H9 (cell line): ENCODE measurements around the gene PGBD5. TPM values are rescaled to one million over a fixed set of nuclear protein-coding genes. Genes with fewer than 3 reads are reported as not detected.

Experiments used
- DNase-seq: peaks from one replicate; pipeline ENCODE4 v3.0.0-alpha.2; 2017
- H2AFZ ChIP-seq: one replicate; pipeline ENCODE4 v1.6.1; 2013; ENCODE audit warnings: mild to moderate bottlenecking, low read length, control low read depth, moderate library complexity
- H2AK5ac ChIP-seq: 2 replicates; pipeline ENCODE4 v1.6.1; 2013; ENCODE audit warnings: low read length, control low read depth, mixed read lengths; ENCODE audit not compliant: insufficient read length
- H2BK120ac ChIP-seq: one replicate; pipeline ENCODE4 v1.6.1; 2013; ENCODE audit warnings: low read depth, mild to moderate bottlenecking, low read length, control low read depth, inconsistent platforms; ENCODE audit not compliant: poor library complexity, severe bottlenecking
- H2BK12ac ChIP-seq: 2 replicates; pipeline ENCODE4 v1.6.1; 2013; ENCODE audit warnings: low read length, control low read depth, mixed read lengths, low read depth; ENCODE audit not compliant: insufficient read length
- H2BK15ac ChIP-seq: 2 replicates; pipeline ENCODE4 v1.6.1; 2013; ENCODE audit warnings: low read depth, low read length, control low read depth
- H2BK20ac ChIP-seq: one replicate; pipeline ENCODE4 v1.6.1; 2013; ENCODE audit warnings: low read depth, mild to moderate bottlenecking, low read length, control low read depth, inconsistent platforms; ENCODE audit not compliant: poor library complexity, severe bottlenecking
- H2BK5ac ChIP-seq: 2 replicates; pipeline ENCODE4 v1.6.1; 2013; ENCODE audit warnings: low read length, control low read depth, mixed read lengths; ENCODE audit not compliant: insufficient read length
- H3K14ac ChIP-seq: 2 replicates; pipeline ENCODE4 v1.6.1; 2013; ENCODE audit warnings: low read length, control low read depth; ENCODE audit not compliant: insufficient read depth
- H3K18ac ChIP-seq: 2 replicates; pipeline ENCODE4 v1.6.1; 2013; ENCODE audit warnings: low read depth, mild to moderate bottlenecking, mixed read lengths, low read length, control low read depth; ENCODE audit not compliant: insufficient read length
- H3K23ac ChIP-seq: 2 replicates; pipeline ENCODE4 v1.6.1; 2013; ENCODE audit warnings: low read length, control low read depth, mixed read lengths, low read depth; ENCODE audit not compliant: insufficient read length
- H3K23me2 ChIP-seq: 2 replicates; pipeline ENCODE4 v1.6.1; 2013; ENCODE audit warnings: low read depth, mild to moderate bottlenecking, mixed read lengths, low read length, control low read depth; ENCODE audit not compliant: insufficient read length, poor library complexity, severe bottlenecking
- H3K27ac ChIP-seq: 2 replicates; pipeline ENCODE4 v1.5.1; 2013; ENCODE audit warnings: low read length, control low read depth, mixed read lengths, low read depth; ENCODE audit not compliant: insufficient read length
- H3K27me3 ChIP-seq: 2 replicates; pipeline ENCODE4 v1.6.1; 2013; ENCODE audit warnings: low read length, control low read depth, inconsistent platforms; ENCODE audit not compliant: insufficient read depth
- H3K4ac ChIP-seq: 2 replicates; pipeline ENCODE4 v1.6.1; 2013; ENCODE audit warnings: low read depth, mild to moderate bottlenecking, control low read depth, inconsistent platforms, low read length, moderate library complexity
- H3K4me1 ChIP-seq: 2 replicates; pipeline ENCODE4 v1.6.1; 2013; ENCODE audit warnings: low read length, control low read depth, inconsistent platforms; ENCODE audit not compliant: insufficient read depth
- H3K4me2 ChIP-seq: 2 replicates; pipeline ENCODE4 v1.6.1; 2013; ENCODE audit warnings: low read length, control low read depth, mixed read lengths; ENCODE audit not compliant: insufficient read length, insufficient read depth
- H3K56ac ChIP-seq: 2 replicates; pipeline ENCODE4 v1.6.1; 2013; ENCODE audit warnings: low read depth, mild to moderate bottlenecking, mixed read lengths, low read length, control low read depth; ENCODE audit not compliant: insufficient read length
- H3K79me1 ChIP-seq: 2 replicates; pipeline ENCODE4 v1.6.1; 2013; ENCODE audit warnings: low read depth, mild to moderate bottlenecking, moderate library complexity, low read length, control low read depth, inconsistent platforms; ENCODE audit not compliant: insufficient read depth, poor library complexity, severe bottlenecking
- H3K79me2 ChIP-seq: 2 replicates; pipeline ENCODE4 v1.6.1; 2013; ENCODE audit warnings: low read length, control low read depth, inconsistent platforms; ENCODE audit not compliant: insufficient read depth
- H3K9ac ChIP-seq: 2 replicates; pipeline ENCODE4 v1.6.1; 2013; ENCODE audit warnings: low read length, control low read depth, mixed read lengths; ENCODE audit not compliant: insufficient read length; ENCODE audit errors: extremely low read depth
- H3K9me3 ChIP-seq: one replicate; pipeline ENCODE4 v1.6.1; 2013; ENCODE audit warnings: low read depth, low read length, inconsistent platforms; ENCODE audit not compliant: control insufficient read depth
- H3T11ph ChIP-seq: one replicate; pipeline ENCODE4 v1.6.1; 2013; ENCODE audit warnings: mild to moderate bottlenecking, low read length, control low read depth, inconsistent platforms
- H4K20me1 ChIP-seq: one replicate; pipeline ENCODE4 v1.6.1; 2013; ENCODE audit not compliant: control insufficient read depth, insufficient read length, insufficient read depth
- H4K5ac ChIP-seq: 2 replicates; pipeline ENCODE4 v1.6.1; 2013; ENCODE audit warnings: low read depth, mild to moderate bottlenecking, mixed read lengths, low read length, control low read depth; ENCODE audit not compliant: insufficient read length
- H4K8ac ChIP-seq: replicated peaks from 2 replicates; pipeline ENCODE4 v1.6.1; 2013; ENCODE audit warnings: low read length, control low read depth, mixed read lengths, low read depth; ENCODE audit not compliant: insufficient read length
- H4K91ac ChIP-seq: 2 replicates; pipeline ENCODE4 v1.6.1; 2013; ENCODE audit warnings: low read depth, mild to moderate bottlenecking, moderate library complexity, mixed read lengths, low read length, control low read depth; ENCODE audit not compliant: insufficient read length
- H3K27ac Mint-ChIP-seq, 3 experiments: 2 replicates in 2 of 3; 3 replicates in 1 of 3; pipeline ENCODE4 v1.8.0; 2020 to 2021; ENCODE audit warnings: mixed read lengths in 3 of 3, mild to moderate bottlenecking in 1 of 3, moderate library complexity in 1 of 3
- H3K27me3 Mint-ChIP-seq: 2 replicates; pipeline ENCODE4 v1.8.0; 2021; ENCODE audit warnings: low read depth, mild to moderate bottlenecking, moderate library complexity, mixed read lengths
- H3K36me3 Mint-ChIP-seq, 3 experiments: 2 replicates in 2 of 3; 3 replicates in 1 of 3; pipeline ENCODE4 v1.8.0; 2020 to 2021; ENCODE audit warnings: low read depth in 3 of 3, mixed read lengths in 3 of 3; ENCODE audit not compliant: insufficient read depth in 1 of 3
- H3K4me1 Mint-ChIP-seq, 2 experiments: 2 replicates each; pipeline ENCODE4 v1.8.0; 2020; ENCODE audit warnings: mixed read lengths in 2 of 2
- H3K4me3 Mint-ChIP-seq, 2 experiments: 2 replicates in 1 of 2; 3 replicates in 1 of 2; pipeline ENCODE4 v1.8.0; 2020 to 2021; ENCODE audit warnings: mild to moderate bottlenecking in 2 of 2, mixed read lengths in 2 of 2, moderate library complexity in 1 of 2
- H3K9me3 Mint-ChIP-seq, 2 experiments: 2 replicates in 1 of 2; 3 replicates in 1 of 2; pipeline ENCODE4 v1.8.0; 2020; ENCODE audit warnings: mild to moderate bottlenecking in 2 of 2, mixed read lengths in 2 of 2, moderate library complexity in 1 of 2
- WGBS: extraction: QIAGEN DNeasy Blood & Tissue Kit; methylation state at CpG from one replicate; pipeline ENCODE4 v1.1.7; 2013; ENCODE audit warnings: missing lambda C conversion rate, low lambda C conversion rate, mixed read lengths; ENCODE audit not compliant: insufficient read length; ENCODE audit errors: extremely low coverage; 5-methylcytosine and 5-hydroxymethylcytosine counted together
- total RNA-seq: library from RNA; stranded (reverse); gene quantifications from 2 replicates; pipeline ENCODE4 v1.2.1, GENCODE V29; 2021
- TF ChIP-seq, protein P1 (sequence below): fragments of 200-600 bp; sonication (generic); conservative IDR thresholded peaks from 3 replicates; pipeline ENCODE4 v1.8.0; 2021; ENCODE audit warnings: antibody characterized with exemption, mild to moderate bottlenecking

Gene PGBD5
- total RNA-seq, 1 experiment from 2014 or later, result 19.1 TPM

DNA sequence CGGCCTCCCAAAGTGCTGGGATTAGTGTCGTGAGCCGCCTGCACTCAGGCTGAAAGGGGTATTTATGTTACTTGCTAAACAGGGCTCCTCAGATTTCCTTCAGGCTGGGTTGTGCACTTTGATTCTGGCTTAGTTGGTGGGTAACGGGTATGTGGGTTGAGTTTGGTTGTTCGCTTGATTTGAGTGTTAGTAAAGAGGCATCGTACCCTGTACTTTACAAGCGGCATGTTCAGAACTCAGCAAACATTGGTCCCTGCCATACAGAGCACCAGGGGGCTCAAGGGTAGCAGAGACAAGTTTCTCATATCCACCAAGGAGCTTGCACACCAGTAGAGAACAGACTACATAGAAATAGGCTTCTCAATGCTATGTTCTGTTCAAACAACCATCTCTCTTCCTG lies 147.8 kb downstream of the PGBD5 start:
- Histone ChIP-seq H3K79me2 (no peaks in the 10 kb centered on the region), H3K56ac (no peak overlapping the region), H2BK5ac (no peak overlapping the region), H3K4ac (no peak overlapping the region), H3K79me1 (no peaks in the 10 kb centered on the region), H2BK20ac (no peak overlapping the region), H3K14ac (no peak overlapping the region), H2BK15ac (no peak overlapping the region), H3K23ac (no peak overlapping the region), H2BK120ac (no peak overlapping the region), H2AFZ (no peak overlapping the region), H3K27ac (no peak overlapping the region), H4K5ac (no peak overlapping the region), H3K23me2 (no peaks in the 10 kb centered on the region), H4K91ac (no peak overlapping the region), H3K18ac (no peak overlapping the region), H4K20me1 (no peaks in the 10 kb centered on the region), H3K27me3 (no peaks in the 10 kb centered on the region), H3K9ac (no peak overlapping the region), H3K9me3 (no peaks in the 10 kb centered on the region), H3K4me1 (peaks cover 4% of the 10 kb centered on the region; the same call in 1 of the 2 replicates), H4K8ac (no peak overlapping the region), H3T11ph (no peak overlapping the region), H2AK5ac (no peak overlapping the region), H2BK12ac (peak overlapping the region; percentile 15), H3K4me2 (no peak overlapping the region)
- Mint-ChIP-seq H3K27me3 (no peaks in the 10 kb centered on the region), H3K9me3 (no peaks in the 10 kb centered on the region), H3K36me3 (peaks cover 9 to 17% (median 15%) of the 10 kb centered on the region in 3 experiments; a peak in 6 of 7 replicates), H3K4me3 (no peak overlapping the region; a peak in 2 of 5 replicates), H3K4me1 (peaks cover 29 to 33% of the 10 kb centered on the region in 2 experiments), H3K27ac (peak overlapping the region in 2 of 3 experiments; percentile 35 to 59; a peak in 2 of 7 replicates)
- 100% methylated on average over 2 of the region's 7 CpGs for WGBS
- TF ChIP-seq, protein P1, sequence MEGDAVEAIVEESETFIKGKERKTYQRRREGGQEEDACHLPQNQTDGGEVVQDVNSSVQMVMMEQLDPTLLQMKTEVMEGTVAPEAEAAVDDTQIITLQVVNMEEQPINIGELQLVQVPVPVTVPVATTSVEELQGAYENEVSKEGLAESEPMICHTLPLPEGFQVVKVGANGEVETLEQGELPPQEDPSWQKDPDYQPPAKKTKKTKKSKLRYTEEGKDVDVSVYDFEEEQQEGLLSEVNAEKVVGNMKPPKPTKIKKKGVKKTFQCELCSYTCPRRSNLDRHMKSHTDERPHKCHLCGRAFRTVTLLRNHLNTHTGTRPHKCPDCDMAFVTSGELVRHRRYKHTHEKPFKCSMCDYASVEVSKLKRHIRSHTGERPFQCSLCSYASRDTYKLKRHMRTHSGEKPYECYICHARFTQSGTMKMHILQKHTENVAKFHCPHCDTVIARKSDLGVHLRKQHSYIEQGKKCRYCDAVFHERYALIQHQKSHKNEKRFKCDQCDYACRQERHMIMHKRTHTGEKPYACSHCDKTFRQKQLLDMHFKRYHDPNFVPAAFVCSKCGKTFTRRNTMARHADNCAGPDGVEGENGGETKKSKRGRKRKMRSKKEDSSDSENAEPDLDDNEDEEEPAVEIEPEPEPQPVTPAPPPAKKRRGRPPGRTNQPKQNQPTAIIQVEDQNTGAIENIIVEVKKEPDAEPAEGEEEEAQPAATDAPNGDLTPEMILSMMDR, result no peak
- DNase-seq, result no peak
